ENCODE measurements around the gene CCZ1. TPM values are rescaled to one million over a fixed set of nuclear protein-coding genes. Genes with fewer than 3 reads are reported as not detected.
"Not testable (repeated sequence)": the region's sequence is repeated elsewhere in the genome, so short reads cannot be mapped to it uniquely, and the experiment has no call there.

CCZ1 gene
- total RNA-seq, 1 experiment from 2014 or later = 86.3 TPM

- BruUV-seq (replicated peaks); H3K4me1 Mint-ChIP-seq (ENCODE audit: insufficient read depth, unreplicated experiment); POLR2A ChIA-PET; H3K9me3 Mint-ChIP-seq (ENCODE audit: unreplicated experiment); H3K36me3 Mint-ChIP-seq (ENCODE audit: insufficient read depth, unreplicated experiment); H3K4me3 Mint-ChIP-seq (ENCODE audit: unreplicated experiment); intact Hi-C loops (cut with micrococcal nuclease); DNase-seq (ENCODE audit: unreplicated experiment); CTCF ChIA-PET; H3K27ac Mint-ChIP-seq (ENCODE audit: low read depth, unreplicated experiment); H3K27me3 Mint-ChIP-seq (ENCODE audit: insufficient read depth, unreplicated experiment): not testable (repeated sequence)
These were observed 31.8 kb downstream of the CCZ1 start for GRCh38 chr7:5930290-5930689.

DNA sequence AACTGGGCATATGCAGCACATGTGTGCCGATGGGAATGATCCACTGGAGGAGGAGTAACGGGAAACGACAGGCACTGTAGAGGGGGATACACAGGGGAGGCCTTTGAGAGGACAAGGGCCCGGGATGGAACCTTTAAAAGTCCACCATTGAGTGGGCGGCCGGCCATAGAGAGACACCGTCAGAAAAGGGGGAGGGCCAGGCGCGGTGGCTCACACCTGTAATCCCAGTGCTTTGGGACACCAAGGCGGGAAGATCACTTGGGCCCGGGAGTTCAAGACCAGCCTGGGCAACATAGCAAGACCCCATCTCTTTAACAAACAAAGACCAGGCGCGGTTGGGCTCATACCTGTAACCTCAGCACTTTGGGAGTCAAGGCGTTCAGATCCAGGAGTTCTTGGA lies 32.7 kb downstream of the CCZ1 start:
- H3K27me3 Mint-ChIP-seq (ENCODE audit: insufficient read depth, unreplicated experiment); BruUV-seq (replicated peaks); intact Hi-C loops (cut with micrococcal nuclease); DNase-seq (ENCODE audit: unreplicated experiment); H3K4me3 Mint-ChIP-seq (ENCODE audit: unreplicated experiment); POLR2A ChIA-PET; CTCF ChIA-PET; H3K36me3 Mint-ChIP-seq (ENCODE audit: insufficient read depth, unreplicated experiment); H3K27ac Mint-ChIP-seq (ENCODE audit: low read depth, unreplicated experiment); H3K9me3 Mint-ChIP-seq (ENCODE audit: unreplicated experiment); H3K4me1 Mint-ChIP-seq (ENCODE audit: insufficient read depth, unreplicated experiment): not testable (repeated sequence)

- H3K4me1 Mint-ChIP-seq (ENCODE audit: insufficient read depth, unreplicated experiment); H3K9me3 Mint-ChIP-seq (ENCODE audit: unreplicated experiment); POLR2A ChIA-PET; CTCF ChIA-PET; H3K4me3 Mint-ChIP-seq (ENCODE audit: unreplicated experiment); H3K27me3 Mint-ChIP-seq (ENCODE audit: insufficient read depth, unreplicated experiment); H3K27ac Mint-ChIP-seq (ENCODE audit: low read depth, unreplicated experiment); BruUV-seq (replicated peaks); H3K36me3 Mint-ChIP-seq (ENCODE audit: insufficient read depth, unreplicated experiment); intact Hi-C loops (cut with micrococcal nuclease): not testable (repeated sequence)
- peak; percentile 52 for DNase-seq (ENCODE audit: unreplicated experiment)
These were observed 33.5 kb downstream of the CCZ1 start for GRCh38 chr7:5931905-5932644.

GRCh38 chr7:5934945-5935450 lies 36.5 kb downstream of the CCZ1 start:
- POLR2A ChIA-PET; intact Hi-C loops (cut with micrococcal nuclease); H3K27ac Mint-ChIP-seq (ENCODE audit: low read depth, unreplicated experiment); H3K36me3 Mint-ChIP-seq (ENCODE audit: insufficient read depth, unreplicated experiment); H3K9me3 Mint-ChIP-seq (ENCODE audit: unreplicated experiment); DNase-seq (ENCODE audit: unreplicated experiment); CTCF ChIA-PET; H3K4me1 Mint-ChIP-seq (ENCODE audit: insufficient read depth, unreplicated experiment); H3K27me3 Mint-ChIP-seq (ENCODE audit: insufficient read depth, unreplicated experiment); H3K4me3 Mint-ChIP-seq (ENCODE audit: unreplicated experiment); BruUV-seq (replicated peaks): not testable (repeated sequence)

DNA sequence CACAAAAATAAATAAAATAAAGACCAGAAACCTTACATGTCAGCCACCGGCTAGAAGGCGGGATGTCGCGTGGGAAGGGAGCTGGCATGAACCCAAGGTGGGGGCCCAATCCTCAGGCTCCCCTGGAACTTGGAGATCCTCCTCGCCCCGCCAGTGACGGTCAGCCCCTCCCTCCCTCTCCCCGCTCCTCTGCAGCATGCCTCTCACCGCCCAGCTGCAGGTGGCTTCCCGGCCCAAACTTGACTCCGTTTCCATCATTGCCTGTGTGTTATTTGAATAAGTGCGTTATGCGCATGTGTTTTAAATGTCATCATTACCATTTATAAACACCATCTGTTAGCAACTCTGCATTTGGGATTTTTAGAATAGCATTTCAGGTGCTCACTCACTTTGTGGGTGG lies 64.7 kb downstream of the CCZ1 start:
- POLR2A ChIA-PET; H3K4me3 Mint-ChIP-seq (ENCODE audit: unreplicated experiment); H3K27me3 Mint-ChIP-seq (ENCODE audit: insufficient read depth, unreplicated experiment); CTCF ChIA-PET; H3K4me1 Mint-ChIP-seq (ENCODE audit: insufficient read depth, unreplicated experiment); BruUV-seq (replicated peaks); H3K27ac Mint-ChIP-seq (ENCODE audit: low read depth, unreplicated experiment); H3K9me3 Mint-ChIP-seq (ENCODE audit: unreplicated experiment); DNase-seq (ENCODE audit: unreplicated experiment); intact Hi-C loops (cut with micrococcal nuclease); H3K36me3 Mint-ChIP-seq (ENCODE audit: insufficient read depth, unreplicated experiment): not testable (repeated sequence)

DNA sequence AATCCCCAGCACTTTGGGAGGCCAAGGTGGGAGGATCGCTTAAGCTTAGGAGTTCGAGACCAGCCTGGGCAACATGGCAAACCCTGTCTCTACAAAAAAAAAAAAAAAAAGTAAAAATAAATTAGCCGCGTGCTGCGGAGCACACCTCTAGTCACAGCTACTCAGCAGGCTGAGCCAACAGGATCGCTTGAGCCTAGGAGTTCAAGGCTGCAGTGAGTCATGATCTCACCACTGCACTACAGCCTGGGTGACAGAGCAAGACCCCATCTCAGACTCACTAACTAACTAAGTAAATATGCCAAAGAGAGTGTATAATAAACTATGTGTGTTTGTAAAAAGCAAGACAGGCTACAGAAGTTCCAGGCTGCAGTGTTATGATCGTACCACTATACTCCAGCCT lies 65.3 kb downstream of the CCZ1 start:
- H3K36me3 Mint-ChIP-seq (ENCODE audit: insufficient read depth, unreplicated experiment); H3K27me3 Mint-ChIP-seq (ENCODE audit: insufficient read depth, unreplicated experiment); POLR2A ChIA-PET: not testable (repeated sequence)

GRCh38 chr7:5970347-5970911 lies 71.9 kb downstream of the CCZ1 start, which contains the start of gene RSPH10B:
RSPH10B (minus strand) TSS chr7:5970689; CDS start chr7:5967116, 3,573 bp downstream.
- H3K27me3 Mint-ChIP-seq (ENCODE audit: insufficient read depth, unreplicated experiment); H3K9me3 Mint-ChIP-seq (ENCODE audit: unreplicated experiment); BruUV-seq (replicated peaks); POLR2A ChIA-PET; H3K4me3 Mint-ChIP-seq (ENCODE audit: unreplicated experiment); H3K36me3 Mint-ChIP-seq (ENCODE audit: insufficient read depth, unreplicated experiment); H3K4me1 Mint-ChIP-seq (ENCODE audit: insufficient read depth, unreplicated experiment); DNase-seq (ENCODE audit: unreplicated experiment); CTCF ChIA-PET; H3K27ac Mint-ChIP-seq (ENCODE audit: low read depth, unreplicated experiment); intact Hi-C loops (cut with micrococcal nuclease): not testable (repeated sequence)

More for the DNA sequence above, 65.3 kb downstream of the CCZ1 start:
- DNase-seq (ENCODE audit: unreplicated experiment); CTCF ChIA-PET; H3K4me3 Mint-ChIP-seq (ENCODE audit: unreplicated experiment); intact Hi-C loops (cut with micrococcal nuclease); H3K9me3 Mint-ChIP-seq (ENCODE audit: unreplicated experiment); H3K4me1 Mint-ChIP-seq (ENCODE audit: insufficient read depth, unreplicated experiment); BruUV-seq (replicated peaks); H3K27ac Mint-ChIP-seq (ENCODE audit: low read depth, unreplicated experiment): not testable (repeated sequence)

DNA sequence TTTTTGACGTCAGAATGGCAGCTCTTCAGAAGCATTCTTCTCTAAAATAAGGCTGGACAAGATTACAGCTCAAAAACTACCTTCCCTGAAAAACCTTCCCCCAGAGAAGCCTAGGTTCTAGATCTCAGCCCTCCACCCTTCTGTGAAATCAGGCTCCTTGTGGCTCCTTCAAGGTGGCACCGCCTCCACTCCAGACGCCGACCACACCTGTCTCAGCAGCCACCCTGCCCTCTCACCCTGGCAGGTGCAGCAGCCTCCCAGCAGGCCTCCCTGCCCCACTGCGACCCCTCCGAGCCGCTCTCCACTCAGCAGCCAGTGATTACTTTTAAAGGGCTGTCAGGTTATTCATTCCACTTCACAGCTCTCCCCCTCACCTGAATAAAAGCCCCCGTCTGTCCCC lies 75.0 kb downstream of the CCZ1 start:
- POLR2A ChIA-PET; BruUV-seq (replicated peaks); H3K27me3 Mint-ChIP-seq (ENCODE audit: insufficient read depth, unreplicated experiment); H3K9me3 Mint-ChIP-seq (ENCODE audit: unreplicated experiment); intact Hi-C loops (cut with micrococcal nuclease); DNase-seq (ENCODE audit: unreplicated experiment); CTCF ChIA-PET; H3K4me1 Mint-ChIP-seq (ENCODE audit: insufficient read depth, unreplicated experiment); H3K4me3 Mint-ChIP-seq (ENCODE audit: unreplicated experiment); H3K27ac Mint-ChIP-seq (ENCODE audit: low read depth, unreplicated experiment): not testable (repeated sequence)
- peaks cover 19% of the 10 kb centered on the region for H3K36me3 Mint-ChIP-seq (ENCODE audit: insufficient read depth, unreplicated experiment)
